Naive B cell (primary cell): ENCODE results near the gene MEX3D. TPM values are rescaled to one million over a fixed set of nuclear protein-coding genes. Genes with fewer than 3 reads are reported as not detected.
"Not testable (repeated sequence)": the region's sequence is repeated elsewhere in the genome, so short reads cannot be mapped to it uniquely, and the experiment has no call there.

ENCODE experiments used
- ATAC-seq, 2 donors: fragments of 150-1000 bp; cut with Tn5 transposase; 2 replicates each; pipeline ENCODE4 v1.10.0; 2021; ENCODE audit warnings: low read depth in 2 of 2, mild to moderate bottlenecking in 2 of 2, moderate library complexity in 2 of 2
- DNase-seq: peaks from one replicate; pipeline ENCODE4 v3.0.0; 2022
- H3K27ac Mint-ChIP-seq, 6 donors: one replicate each; pipeline ENCODE4 v1.8.0; 2020 to 2022; ENCODE audit warnings: mild to moderate bottlenecking in 6 of 6, mixed read lengths in 6 of 6, moderate library complexity in 5 of 6, inconsistent platforms in 2 of 6
- H3K27me3 Mint-ChIP-seq, 3 donors: one replicate each; pipeline ENCODE4 v1.8.0; 2021 to 2022; ENCODE audit warnings: mixed read lengths in 3 of 3, mild to moderate bottlenecking in 1 of 3
- H3K36me3 Mint-ChIP-seq, 2 donors: one replicate each; pipeline ENCODE4 v1.8.0; 2020 to 2022; ENCODE audit warnings: mixed read lengths in 2 of 2, inconsistent platforms in 1 of 2, mild to moderate bottlenecking in 1 of 2
- H3K4me1 Mint-ChIP-seq, 3 donors: one replicate each; pipeline ENCODE4 v1.8.0; 2020 to 2022; ENCODE audit warnings: mixed read lengths in 3 of 3, inconsistent platforms in 1 of 3, mild to moderate bottlenecking in 1 of 3, moderate library complexity in 1 of 3
- H3K4me3 Mint-ChIP-seq, 8 donors: one replicate each; pipeline ENCODE4 v1.8.0; 2020 to 2022; ENCODE audit warnings: mild to moderate bottlenecking in 8 of 8, mixed read lengths in 8 of 8, moderate library complexity in 8 of 8, inconsistent platforms in 2 of 8
- H3K9me3 Mint-ChIP-seq, 7 donors: one replicate each; pipeline ENCODE4 v1.8.0; 2020 to 2022; ENCODE audit warnings: mixed read lengths in 7 of 7, mild to moderate bottlenecking in 5 of 7, inconsistent platforms in 2 of 7, moderate library complexity in 1 of 7
- polyA plus RNA-seq, 6 donors: library from polyadenylated mRNA; unstranded; fragments of 300-500 nt; fragmentation: Illumina TruSeq; gene quantifications; one replicate each; pipeline ENCODE4 v1.2.3, GENCODE V29; 2021; ENCODE audit warnings: low read depth in 6 of 6

The MEX3D gene
- polyA plus RNA-seq, 6 donors from 2014 or later, result not detected

GRCh38 chr19:1558552-1558951 lies 9.6 kb downstream of the MEX3D start:
- DNase-seq (no peak), ATAC-seq (no peak)
- Mint-ChIP-seq H3K27ac (no peak overlapping the region), H3K27me3 (no peaks in the 10 kb centered on the region), H3K4me3 (no peak overlapping the region), H3K9me3 (no peaks in the 10 kb centered on the region), H3K4me1 (no peaks in the 10 kb centered on the region), H3K36me3 (no peaks in the 10 kb centered on the region)

GRCh38 chr19:1556390-1557070 lies 11.6 kb downstream of the MEX3D start:
- no peak overlapping the region for H3K4me3 Mint-ChIP-seq
- H3K4me1 Mint-ChIP-seq, result no peaks in the 10 kb centered on the region
- H3K9me3 Mint-ChIP-seq, result no peaks in the 10 kb centered on the region
- ATAC-seq (no peak), DNase-seq (no peak)
- H3K27me3 Mint-ChIP-seq, result peaks cover 0 to 10% (median 8%) of the 10 kb centered on the region in 3 donors
- H3K36me3 Mint-ChIP-seq, result no peaks in the 10 kb centered on the region
- no peak overlapping the region for H3K27ac Mint-ChIP-seq

GRCh38 chr19:1555487-1556389 lies 12.4 kb downstream of the MEX3D start:
- H3K4me3 Mint-ChIP-seq, result no peak overlapping the region
- no peak overlapping the region for H3K27ac Mint-ChIP-seq
- DNase-seq (no peak), ATAC-seq (no peak)
- no peaks in the 10 kb centered on the region for H3K9me3 Mint-ChIP-seq
- H3K36me3 Mint-ChIP-seq, result no peaks in the 10 kb centered on the region
- H3K27me3 Mint-ChIP-seq, result peaks cover 0 to 10% (median 8%) of the 10 kb centered on the region in 3 donors
- no peaks in the 10 kb centered on the region for H3K4me1 Mint-ChIP-seq

GRCh38 chr19:1554968-1555367 lies 13.2 kb downstream of the MEX3D start:
- ATAC-seq, result no peak
- Mint-ChIP-seq H3K27me3 (peaks cover 0 to 10% (median 8%) of the 10 kb centered on the region in 3 donors), H3K4me1 (no peaks in the 10 kb centered on the region)

GRCh38 chr19:1553415-1553814 lies 14.7 kb downstream of the MEX3D start:
- ATAC-seq, result no peak

More at GRCh38 chr19:1554968-1555367, 13.2 kb downstream of the MEX3D start:
- Mint-ChIP-seq H3K36me3 (no peaks in the 10 kb centered on the region), H3K9me3 (no peaks in the 10 kb centered on the region), H3K27ac (no peak overlapping the region), H3K4me3 (no peak overlapping the region)
- no peak for DNase-seq

GRCh38 chr19:1551068-1552040 lies 16.8 kb downstream of the MEX3D start:
- H3K36me3 Mint-ChIP-seq, result no peaks in the 10 kb centered on the region

More at GRCh38 chr19:1553415-1553814, 14.7 kb downstream of the MEX3D start:
- Mint-ChIP-seq H3K4me3 (no peak overlapping the region), H3K9me3 (no peaks in the 10 kb centered on the region), H3K27me3 (peaks cover 3 to 16% (median 8%) of the 10 kb centered on the region in 3 donors), H3K36me3 (no peaks in the 10 kb centered on the region), H3K27ac (no peak overlapping the region), H3K4me1 (no peaks in the 10 kb centered on the region)
- no peak for DNase-seq

GRCh38 chr19:1549332-1549945 lies 18.7 kb downstream of the MEX3D start:
- no peak overlapping the region for H3K27ac Mint-ChIP-seq
- DNase-seq (no peak), ATAC-seq (no peak)
- no peak overlapping the region for H3K4me3 Mint-ChIP-seq
- H3K36me3 Mint-ChIP-seq, result no peaks in the 10 kb centered on the region
- H3K9me3 Mint-ChIP-seq, result peaks cover 0 to 1% (median 0%) of the 10 kb centered on the region in 7 donors
- peaks cover 3 to 26% (median 24%) of the 10 kb centered on the region in 3 donors for H3K27me3 Mint-ChIP-seq
- H3K4me1 Mint-ChIP-seq, result peaks cover 4 to 6% (median 4%) of the 10 kb centered on the region in 3 donors

More at GRCh38 chr19:1551068-1552040, 16.8 kb downstream of the MEX3D start:
- ATAC-seq (no peak), DNase-seq (no peak)
- no peaks in the 10 kb centered on the region for H3K9me3 Mint-ChIP-seq
- H3K4me3 Mint-ChIP-seq, result no peak overlapping the region
- H3K4me1 Mint-ChIP-seq, result peaks cover under 1 to 1% (median under 1%) of the 10 kb centered on the region in 3 donors
- H3K27me3 Mint-ChIP-seq, result peaks cover 3 to 19% (median 15%) of the 10 kb centered on the region in 3 donors
- no peak overlapping the region for H3K27ac Mint-ChIP-seq

GRCh38 chr19:1540365-1540925 lies 27.7 kb downstream of the MEX3D start:
- DNase-seq, result no peak
- no peak for ATAC-seq
- no peaks in the 10 kb centered on the region for H3K4me1 Mint-ChIP-seq
- no peak overlapping the region for H3K4me3 Mint-ChIP-seq
- H3K36me3 Mint-ChIP-seq, result no peaks in the 10 kb centered on the region
- no peak overlapping the region for H3K27ac Mint-ChIP-seq
- peaks cover 10 to 48% (median 25%) of the 10 kb centered on the region in 3 donors for H3K27me3 Mint-ChIP-seq
- no peaks in the 10 kb centered on the region for H3K9me3 Mint-ChIP-seq

- H3K4me3 Mint-ChIP-seq, H3K36me3 Mint-ChIP-seq, DNase-seq, H3K9me3 Mint-ChIP-seq, H3K27ac Mint-ChIP-seq, ATAC-seq, H3K4me1 Mint-ChIP-seq: not testable (repeated sequence)
- peaks cover 13 to 53% (median 30%) of the 10 kb centered on the region in 3 donors for H3K27me3 Mint-ChIP-seq
These were observed 28.4 kb downstream of the MEX3D start for GRCh38 chr19:1539749-1540148.

GRCh38 chr19:1538978-1539377 lies 29.1 kb downstream of the MEX3D start:
- Mint-ChIP-seq H3K27me3 (peaks cover 11 to 48% (median 30%) of the 10 kb centered on the region in 3 donors), H3K9me3 (no peaks in the 10 kb centered on the region), H3K4me3 (no peak overlapping the region), H3K36me3 (no peaks in the 10 kb centered on the region), H3K27ac (no peak overlapping the region), H3K4me1 (no peaks in the 10 kb centered on the region)
- ATAC-seq, result no peak
- no peak for DNase-seq

GRCh38 chr19:1535699-1536098 lies 32.4 kb downstream of the MEX3D start:
- not testable (repeated sequence) for H3K4me1 Mint-ChIP-seq, DNase-seq, H3K36me3 Mint-ChIP-seq, ATAC-seq, H3K27ac Mint-ChIP-seq, H3K9me3 Mint-ChIP-seq
- peaks cover 9 to 49% (median 32%) of the 10 kb centered on the region in 3 donors for H3K27me3 Mint-ChIP-seq
- H3K4me3 Mint-ChIP-seq, result peak overlapping the region in 1 of 8 donors; percentile 20

- H3K4me3 Mint-ChIP-seq, result no peak overlapping the region
- no peaks in the 10 kb centered on the region for H3K4me1 Mint-ChIP-seq
- peaks cover 13 to 47% (median 29%) of the 10 kb centered on the region in 3 donors for H3K27me3 Mint-ChIP-seq
- no peak overlapping the region for H3K27ac Mint-ChIP-seq
- ATAC-seq, result no peak
- no peaks in the 10 kb centered on the region for H3K9me3 Mint-ChIP-seq
- H3K36me3 Mint-ChIP-seq, result no peaks in the 10 kb centered on the region
- DNase-seq, result no peak
These were observed 33.2 kb downstream of the MEX3D start for GRCh38 chr19:1534972-1535371.
